Endothelial cell of umbilical vein (primary cell): ENCODE results near the gene PEX5. TPM values are rescaled to one million over a fixed set of nuclear protein-coding genes. Genes with fewer than 3 reads are reported as not detected.

ENCODE experiments used
- BruUV-seq: library from RNA; stranded (reverse); fragments of 400-500 nt; replicated peaks from 2 replicates; lab custom pipeline; 2021; lab: Mats Ljungman, UMichigan
- CTCF ChIA-PET: fragments of 300-600, 350-600 bp; sonication (Branson Sonifier 250); formaldehyde crosslinking; loops from one replicate; lab custom pipeline; 2021; ENCODE audit warnings: antibody characterized with exemption, inconsistent platforms; lab: Charles Lee
- POLR2A ChIA-PET: fragments of 300-600, 350-600 bp; sonication (Branson Sonifier 250); formaldehyde crosslinking; loops from one replicate; lab custom pipeline; 2021; ENCODE audit warnings: antibody characterized with exemption, inconsistent platforms; lab: Charles Lee
- DNase-seq: peaks from one replicate; pipeline ENCODE4 v3.0.0-alpha.2; 2011; ENCODE audit warnings: low read depth, low spot score
- FAIRE-seq: peaks from 2 replicates; lab custom pipeline; 2011; peaks lifted over from hg19 to GRCh38; lab: Jason Lieb, UNC
- H2AFZ ChIP-seq: 2 replicates; pipeline ENCODE4 v1.6.0; 2012; ENCODE audit warnings: low read depth, low read length, control low read depth, inconsistent platforms
- H3K27ac ChIP-seq: 2 replicates; pipeline ENCODE4 v1.5.1; 2011; ENCODE audit warnings: low read depth, mild to moderate bottlenecking, control low read depth, low read length, moderate library complexity; ENCODE audit not compliant: insufficient read depth
- H3K27me3 ChIP-seq, 2 experiments: 2 replicates each; pipeline versions ENCODE4 v1.6.0 to v1.6.1; 2011; ENCODE audit warnings: low read length in 2 of 2, mixed read lengths in 1 of 2; ENCODE audit not compliant: control insufficient read depth in 2 of 2, insufficient read depth in 2 of 2
- H3K36me3 ChIP-seq, 2 experiments: 2 replicates in 1 of 2; 3 replicates in 1 of 2; pipeline ENCODE4 v1.5.1; 2011; ENCODE audit warnings: low read length in 2 of 2, mild to moderate bottlenecking in 1 of 2, moderate library complexity in 1 of 2; ENCODE audit not compliant: control insufficient read depth in 2 of 2, insufficient read depth in 2 of 2; ENCODE audit errors: extremely low read depth in 1 of 2
- H3K4me1 ChIP-seq: 3 replicates; pipeline ENCODE4 v1.5.1; 2011; ENCODE audit warnings: mild to moderate bottlenecking, low read length; ENCODE audit not compliant: control insufficient read depth, insufficient read depth; ENCODE audit errors: extremely low read depth
- H3K4me2 ChIP-seq: 2 replicates; pipeline ENCODE4 v1.6.1; 2011; ENCODE audit warnings: low read length, control low read depth, mixed read lengths; ENCODE audit not compliant: insufficient read depth
- H3K4me3 ChIP-seq, 3 experiments: fragments of 200-600 bp in 1 of 3; sonication (generic), shearing (Covaris generic) in 1 of 3; replicated peaks in 1 of 3; 2 replicates each; pipeline ENCODE4 v1.5.1; 2011 to 2016; ENCODE audit warnings: control low read depth in 3 of 3, low read length in 3 of 3, mild to moderate bottlenecking in 2 of 3, inconsistent platforms in 1 of 3, low read depth in 1 of 3, moderate library complexity in 1 of 3; ENCODE audit not compliant: insufficient read depth in 1 of 3
- H3K79me2 ChIP-seq: 2 replicates; pipeline ENCODE4 v1.6.0; 2012; ENCODE audit warnings: low read length, inconsistent platforms; ENCODE audit not compliant: control insufficient read depth, insufficient read depth
- H3K9ac ChIP-seq: replicated peaks from 2 replicates; pipeline ENCODE3; 2011; ENCODE audit warnings: low read length, control low read depth; ENCODE audit not compliant: insufficient read depth; ENCODE audit errors: extremely low read depth
- H3K9me1 ChIP-seq: replicated peaks from 3 replicates; pipeline ENCODE4 v1.6.0; 2011; ENCODE audit warnings: mild to moderate bottlenecking, low read length; ENCODE audit not compliant: control insufficient read depth, insufficient read depth; ENCODE audit errors: extremely low read depth
- H3K9me3 ChIP-seq: replicated peaks from 2 replicates; pipeline ENCODE4 v1.5.1; 2012; ENCODE audit warnings: low read length, inconsistent platforms; ENCODE audit not compliant: control insufficient read depth, insufficient read depth
- H4K20me1 ChIP-seq: replicated peaks from 2 replicates; pipeline ENCODE3; 2011; ENCODE audit warnings: mild to moderate bottlenecking, low read length; ENCODE audit not compliant: control insufficient read depth, insufficient read depth; ENCODE audit errors: extremely low read depth
- CTCF ChIP-seq, 2 donors: IDR thresholded peaks; 1 replicate in 1 of 2; 2 replicates in 1 of 2; pipeline ENCODE4 v1.5.1; 2011; ENCODE audit warnings: low read length in 2 of 2, mild to moderate bottlenecking in 2 of 2, moderate library complexity in 2 of 2, control low read depth in 1 of 2, inconsistent platforms in 1 of 2, low read depth in 1 of 2; ENCODE audit not compliant: insufficient read depth in 1 of 2; ENCODE audit errors: extremely low read depth in 1 of 2
- EZH2 ChIP-seq: IDR thresholded peaks from 2 replicates; pipeline ENCODE4 v1.6.1; 2012; ENCODE audit warnings: borderline replicate concordance, low read depth, mild to moderate bottlenecking, moderate library complexity, low read length, inconsistent platforms; ENCODE audit not compliant: severe bottlenecking
- FOS ChIP-seq: IDR thresholded peaks from 2 replicates; pipeline ENCODE4 v1.6.1; 2011; ENCODE audit warnings: mild to moderate bottlenecking, low read length, moderate library complexity, borderline replicate concordance; ENCODE audit not compliant: insufficient read depth
- GATA2 ChIP-seq: IDR thresholded peaks from 2 replicates; pipeline ENCODE4 v1.7.0; 2011; ENCODE audit warnings: low read depth, mild to moderate bottlenecking, moderate library complexity, mixed read lengths, low read length; ENCODE audit not compliant: insufficient read length, insufficient read depth
- JUN ChIP-seq: IDR thresholded peaks from 2 replicates; pipeline ENCODE4 v1.6.1; 2011; ENCODE audit warnings: borderline replicate concordance, low read depth; ENCODE audit not compliant: insufficient read length, insufficient read depth
- MAX ChIP-seq: IDR thresholded peaks from 2 replicates; pipeline ENCODE4 v1.6.1; 2011; ENCODE audit not compliant: insufficient read depth, insufficient read length
- MYC ChIP-seq: IDR thresholded peaks from one replicate; pipeline ENCODE4 v1.6.1; 2011; ENCODE audit warnings: mild to moderate bottlenecking, low read depth, low read length
- POLR2A ChIP-seq: IDR thresholded peaks from 2 replicates; pipeline ENCODE4 v1.6.1; 2012; ENCODE audit warnings: low read depth, mild to moderate bottlenecking, control low read depth, low read length
- POLR2AphosphoS5 ChIP-seq: IDR thresholded peaks from 2 replicates; pipeline ENCODE4 v1.6.1; 2012; ENCODE audit warnings: low read depth, mild to moderate bottlenecking, control low read depth, low read length, moderate library complexity; ENCODE audit not compliant: insufficient read depth
- dilution Hi-C: fragments of 300-500 bp; cut with MboI; formaldehyde crosslinking; loops from one replicate; pipeline ENCODE4 v1.15.0; 2019; ENCODE audit warnings: low sequenced_read_pairs; ENCODE audit not compliant: extremely low pct_ligation_motif_present
- intact Hi-C: fragments of 100-400 bp; cut with micrococcal nuclease; formaldehyde crosslinking; loops from one replicate; pipeline ENCODE4 v1.10.0; 2022
- polyA plus RNA-seq, 4 experiments: library from polyadenylated mRNA; depleted of rRNA in 3 of 4; stranded (reverse) in 3 of 4; unstranded in 1 of 4; fragments of >200 nt; gene quantifications; 2 replicates each; pipeline versions ENCODE4 v1.2.1 to v1.2.3, GENCODE V29; 2011 to 2012; ENCODE audit warnings: missing spikeins in 1 of 4
- total RNA-seq: library from RNA; stranded (reverse); gene quantifications from 2 replicates; pipeline ENCODE4 v1.2.3, GENCODE V29; 2021

PEX5 gene
- total and polyA plus RNA-seq, 2 donors (not counting 3 experiments of a cell fraction or from before 2014, with no cell fraction given): 12.9 to 32.3 TPM

GRCh38 chr12:7156259-7157197 lies 33.0 kb upstream of the PEX5 start:
- Histone ChIP-seq H4K20me1 (no peaks in the 10 kb centered on the region), H3K36me3 (peaks cover 0 to 8% of the 10 kb centered on the region in 2 experiments), H2AFZ (no peak overlapping the region), H3K9ac (no peak overlapping the region), H3K27ac (no peak overlapping the region), H3K4me1 (no peaks in the 10 kb centered on the region), H3K79me2 (no peaks in the 10 kb centered on the region), H3K27me3 (peaks cover 0 to 2% of the 10 kb centered on the region in 2 experiments), H3K4me3 (no peak overlapping the region), H3K9me3 (no peaks in the 10 kb centered on the region), H3K9me1 (no peaks in the 10 kb centered on the region), H3K4me2 (no peak overlapping the region)
- ChIA-PET POLR2A (no interaction called here), CTCF (interaction anchor here (1.0 to 1.7 kb wide), 3 partner anchors 11 to 14 kb away, joined by 3 to 5 read pairs (median 4); no protein-coding TSS in a partner anchor)
- FAIRE-seq (no peak), DNase-seq (no peak)
- BruUV-seq: no TSS peak
- TF ChIP-seq POLR2AphosphoS5 (no peak), MAX (no peak), POLR2A (no peak), CTCF (IDR thresholded peaks at IDR 0.05; ENCODE audit: extremely low read depth in 1 of 2, insufficient read depth in 1 of 2, low read depth in 1 of 2, low read length in 2 of 2) (no peak), GATA2 (no peak), MYC (no peak), EZH2 (no peak), FOS (no peak), JUN (no peak)
- dilution Hi-C loops (no loop called here), intact Hi-C loops (no loop called here)
